T47D (cell line): ENCODE measurements around the gene ZBP1.

ENCODE experiments used
- DNase-seq, 2 experiments: peaks; one replicate each; pipeline versions ENCODE4 v3.0.0 to v3.0.0-alpha.2; 2011 to 2012; ENCODE audit warnings: low read depth in 1 of 2, low spot score in 1 of 2
- JUND ChIP-seq: IDR thresholded peaks from 2 replicates; pipeline ENCODE4 v1.6.1; 2012; ENCODE audit warnings: low read depth
- in situ Hi-C: cut with HindIII; loops from 2 replicates; pipeline ENCODE4 v1.10.0; 2016; ENCODE audit warnings: low sequenced_read_pairs, low pct_unique_long_range_greater_than_20kb

The ZBP1 gene

DNA sequence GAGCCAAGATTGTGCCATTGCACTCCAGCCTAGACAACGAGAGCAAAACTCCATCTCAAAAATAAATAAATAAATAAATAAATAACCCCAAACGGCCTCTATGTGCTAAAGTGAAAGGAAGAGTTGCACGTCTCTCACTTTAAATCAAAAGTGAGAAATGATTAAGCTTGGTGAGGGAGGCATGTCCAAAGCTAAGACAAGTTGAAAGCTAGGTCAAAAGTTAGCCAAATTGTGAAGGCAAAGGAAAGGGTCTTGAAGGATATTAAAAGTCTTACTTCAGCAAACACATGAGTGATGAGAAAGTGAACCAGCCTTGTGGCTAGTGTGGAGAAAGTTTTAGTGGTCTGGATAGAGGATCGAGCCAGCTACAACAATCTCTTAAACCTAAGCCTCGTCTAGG lies 14.3 kb downstream of the ZBP1 start:
- no peak for DNase-seq
- in situ Hi-C loops, result no loop called here
- TF ChIP-seq JUND, result no peak

DNA sequence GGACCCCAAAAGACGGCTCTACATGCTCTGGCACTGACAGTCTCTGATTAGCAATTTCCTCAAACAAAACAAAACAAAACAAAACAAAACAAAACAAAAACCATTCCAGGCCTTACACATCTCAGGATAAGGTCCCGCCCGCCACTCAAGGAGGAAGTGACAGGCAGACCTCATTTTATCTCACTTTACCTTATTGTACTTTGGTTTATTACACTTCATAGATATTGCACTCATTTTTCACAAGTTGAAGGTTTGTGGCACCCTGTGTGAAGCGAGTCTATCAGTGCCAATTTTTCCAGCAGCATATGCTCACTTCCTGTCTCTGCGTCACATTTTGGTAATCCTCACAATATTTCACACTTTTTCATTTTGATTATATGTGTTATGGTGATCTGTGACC lies 15.2 kb downstream of the ZBP1 start:
- no peak for TF ChIP-seq JUND
- DNase-seq, result no peak
- in situ Hi-C loops, result no loop called here

DNA sequence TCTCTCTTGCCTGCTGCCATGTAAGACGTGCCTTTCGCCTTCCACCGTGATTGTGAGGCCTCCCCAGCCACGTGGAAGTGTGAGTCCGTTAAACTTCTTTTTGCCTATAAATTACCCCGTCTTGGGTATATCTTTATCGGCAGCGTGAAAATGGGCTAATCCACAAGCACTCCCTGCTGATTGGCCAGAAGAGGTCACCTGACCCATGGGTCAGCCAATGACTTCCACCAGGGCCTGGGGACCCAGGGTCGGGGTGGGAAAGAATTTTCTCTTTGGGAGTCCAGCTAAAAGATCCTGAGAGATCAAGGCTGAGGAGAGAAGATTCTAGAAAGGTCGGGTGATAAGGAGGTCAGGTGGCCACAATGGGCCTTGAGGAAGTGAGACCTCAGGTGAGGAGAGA lies 17.1 kb downstream of the ZBP1 start:
- in situ Hi-C loops, result no loop called here
- no peak for TF ChIP-seq JUND
- no peak for DNase-seq

DNA sequence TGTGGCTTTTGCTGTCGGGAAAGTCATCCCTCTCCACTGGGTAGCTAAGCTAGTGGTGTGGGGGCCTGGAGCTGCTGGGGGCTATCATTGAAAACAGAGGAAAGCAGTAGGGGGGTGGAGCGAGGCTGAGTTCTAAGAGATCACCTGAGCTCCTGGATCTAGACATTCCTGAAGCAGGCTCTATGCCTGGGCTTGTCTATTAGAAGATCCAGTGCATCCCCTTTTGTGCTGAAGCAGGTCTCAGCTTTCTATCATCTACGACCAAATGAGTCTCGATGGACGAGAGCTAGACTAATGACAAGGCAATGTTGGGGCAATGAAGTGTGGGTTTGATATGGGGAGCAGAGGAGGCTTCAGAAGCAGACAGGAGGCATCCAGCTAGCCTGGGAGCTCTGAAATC lies 18.5 kb downstream of the ZBP1 start:
- in situ Hi-C loops, result no loop called here
- DNase-seq, result no peak
- TF ChIP-seq JUND, result no peak

DNA sequence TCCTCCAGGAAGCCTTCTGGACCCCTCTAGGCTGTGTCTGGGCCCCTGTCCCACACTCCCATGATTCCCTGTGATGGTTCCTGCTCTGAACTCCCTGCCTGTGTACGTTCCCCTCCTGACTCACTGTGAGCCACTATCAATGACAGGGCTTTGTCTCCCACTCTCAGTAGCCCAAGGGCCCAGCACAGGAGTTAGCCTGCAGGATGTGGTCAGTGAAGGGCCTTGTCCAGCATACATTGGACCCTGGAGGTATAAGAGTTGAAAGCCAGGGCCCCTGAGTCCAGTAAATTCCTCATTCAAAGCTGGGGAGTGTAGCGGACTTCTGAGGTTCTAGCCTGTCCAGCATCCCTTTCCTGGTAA lies 19.0 kb downstream of the ZBP1 start:
- no peak for TF ChIP-seq JUND
- DNase-seq, result no peak
- in situ Hi-C loops, result no loop called here

DNA sequence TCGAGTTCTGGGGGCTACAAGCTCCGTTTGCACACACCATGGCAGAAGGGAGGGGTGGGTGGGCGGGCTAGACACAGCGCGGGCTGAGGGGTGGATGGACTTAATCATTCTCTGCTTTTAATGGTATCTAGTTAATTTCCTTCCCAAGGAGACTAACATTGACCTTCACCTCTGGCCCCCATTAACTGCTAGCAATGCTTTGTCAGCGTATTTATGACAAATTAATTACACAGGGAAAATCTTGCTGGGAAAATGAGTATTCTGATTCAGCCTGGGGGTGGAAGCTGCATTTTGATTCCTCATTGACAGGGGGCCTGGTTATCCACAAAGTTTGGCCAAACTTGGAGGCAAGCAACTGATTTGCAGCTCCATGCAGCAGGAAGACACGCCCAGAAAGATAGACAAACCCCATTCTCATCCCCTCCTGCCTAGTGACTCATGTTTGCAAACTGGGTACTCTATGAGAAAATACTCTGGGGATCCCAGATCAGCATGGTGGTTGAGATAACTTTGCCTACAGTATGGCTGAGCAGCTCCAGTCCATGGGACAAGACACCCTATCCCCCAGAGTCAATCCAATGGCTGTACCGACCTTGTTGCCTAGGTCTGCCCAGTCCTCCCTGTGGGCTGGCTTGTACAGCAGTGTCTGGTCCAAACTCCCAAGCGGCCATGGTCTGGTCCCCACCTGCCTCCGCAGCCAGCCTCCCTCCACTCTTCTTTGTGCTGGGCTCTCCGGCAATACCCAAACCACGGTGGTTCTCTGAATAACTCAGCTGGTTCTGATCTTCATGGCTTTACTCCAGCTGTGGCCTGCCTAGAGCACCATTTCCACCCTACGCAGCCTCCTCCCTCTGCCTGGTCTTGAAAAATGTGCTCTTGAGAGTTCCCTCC lies 19.7 kb downstream of the ZBP1 start:
- in situ Hi-C loops, result no loop called here
- no peak for TF ChIP-seq JUND
- DNase-seq, result no peak

DNA sequence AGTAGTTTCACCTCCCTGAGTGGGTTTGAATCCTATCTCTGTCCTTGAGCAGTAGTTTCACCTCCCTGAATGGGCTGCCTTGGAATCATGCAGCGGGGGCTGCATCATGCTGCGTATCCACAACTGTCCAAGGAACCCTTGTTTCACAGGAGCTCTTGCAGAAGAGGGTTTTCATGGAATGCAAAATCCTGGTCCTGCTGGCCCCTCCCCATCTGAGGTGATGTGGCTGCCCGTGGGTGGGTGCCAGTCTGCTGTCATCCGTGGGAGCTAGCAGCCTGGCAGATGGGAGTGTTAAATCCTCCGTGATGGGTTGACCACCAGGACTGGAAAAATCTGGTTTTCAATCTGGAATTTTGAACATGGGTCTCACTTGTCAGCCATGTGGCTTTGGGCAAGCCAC lies 21.7 kb downstream of the ZBP1 start:
- TF ChIP-seq JUND, result no peak
- DNase-seq, result no peak
- in situ Hi-C loops, result no loop called here

DNA sequence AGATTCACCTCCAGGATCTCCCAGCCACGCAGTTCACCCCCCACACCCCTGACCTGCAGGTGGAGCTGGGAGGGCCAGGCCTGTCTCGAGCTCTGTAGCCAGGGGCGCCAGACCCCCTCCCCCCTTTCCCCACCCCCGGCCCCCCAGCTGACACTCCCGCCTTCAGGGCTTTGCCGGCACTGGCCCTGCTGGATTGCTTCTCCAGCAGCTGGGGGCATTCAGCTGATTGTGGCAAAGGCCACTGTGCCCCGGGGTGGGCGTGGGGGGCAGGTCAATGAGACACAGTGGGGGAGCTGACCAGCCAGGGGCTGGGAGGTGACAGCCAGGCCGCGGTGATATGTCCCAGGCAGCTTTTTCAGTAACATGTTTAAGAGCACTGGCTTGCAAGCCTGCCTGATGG lies 22.2 kb downstream of the ZBP1 start:
- no peak for DNase-seq
- in situ Hi-C loops, result no loop called here
- no peak for TF ChIP-seq JUND

DNA sequence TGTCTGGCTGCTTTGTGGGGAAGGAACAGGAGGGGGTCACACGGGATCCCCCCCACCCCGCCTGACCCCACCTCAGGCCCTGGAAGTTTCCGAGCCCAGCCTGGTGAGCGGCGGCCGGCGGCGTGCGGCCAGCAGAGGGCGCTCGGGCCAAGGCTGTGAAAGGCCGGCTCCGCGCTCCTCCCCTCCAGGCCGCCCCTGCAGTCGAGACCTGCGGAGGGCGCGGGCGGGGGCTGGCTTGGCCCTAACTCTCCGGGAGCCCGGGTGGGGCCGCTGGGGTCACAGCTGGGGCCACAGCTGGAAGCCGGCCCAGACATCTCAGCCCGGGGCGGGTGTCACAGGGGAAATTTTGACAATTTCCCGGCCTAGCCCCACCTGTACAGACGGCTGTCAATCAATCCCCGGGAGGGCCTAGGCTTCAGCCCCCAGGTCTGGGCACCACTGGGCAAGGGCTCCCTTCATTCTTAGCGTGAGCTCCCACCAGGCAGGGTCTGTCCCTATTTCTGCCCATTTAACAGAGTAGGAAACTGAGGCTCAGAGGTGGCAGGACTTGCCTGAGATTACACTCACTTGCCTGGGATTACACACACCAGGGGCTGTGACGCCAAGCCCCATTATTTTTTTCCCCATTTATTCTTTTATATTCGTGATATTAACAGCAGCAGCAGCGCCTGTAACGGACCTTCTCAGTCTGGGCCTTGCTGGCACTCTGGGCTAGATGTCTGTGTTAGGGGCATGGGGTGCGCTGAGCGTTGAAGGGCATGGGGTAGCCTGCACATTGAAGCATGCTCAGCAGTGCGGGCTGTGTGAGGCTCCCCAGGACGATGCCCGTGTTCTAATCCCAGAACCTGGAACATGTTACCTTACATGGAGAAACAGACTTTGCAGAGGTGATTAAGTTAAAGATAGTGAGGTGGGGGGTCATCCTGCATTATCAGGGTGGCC lies 23.0 kb downstream of the ZBP1 start:
- DNase-seq, result peak; percentile 57 to 79
- in situ Hi-C loops, result no loop called here
- no peak for TF ChIP-seq JUND

DNA sequence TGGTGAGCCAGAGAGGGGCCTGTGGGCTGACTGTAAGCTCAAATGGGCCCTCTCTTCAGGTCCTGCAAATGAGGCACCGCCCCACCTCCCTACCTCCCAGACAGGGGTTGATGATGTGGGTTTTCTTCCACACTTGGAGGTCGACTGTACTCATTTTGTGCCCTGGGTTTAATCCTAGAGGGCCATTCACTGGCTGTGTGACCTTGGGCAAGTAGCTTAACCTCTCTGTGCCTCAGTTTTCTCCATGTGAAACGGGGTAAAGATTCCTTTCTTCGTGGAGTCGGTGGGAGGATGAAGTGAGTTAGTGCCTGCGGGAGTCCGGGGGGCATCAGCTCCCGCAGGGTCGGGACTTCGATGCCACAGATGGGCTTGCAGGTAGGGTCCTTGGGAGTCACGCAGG lies 23.9 kb downstream of the ZBP1 start:
- in situ Hi-C loops, result no loop called here
- TF ChIP-seq JUND, result no peak
- no peak for DNase-seq

DNA sequence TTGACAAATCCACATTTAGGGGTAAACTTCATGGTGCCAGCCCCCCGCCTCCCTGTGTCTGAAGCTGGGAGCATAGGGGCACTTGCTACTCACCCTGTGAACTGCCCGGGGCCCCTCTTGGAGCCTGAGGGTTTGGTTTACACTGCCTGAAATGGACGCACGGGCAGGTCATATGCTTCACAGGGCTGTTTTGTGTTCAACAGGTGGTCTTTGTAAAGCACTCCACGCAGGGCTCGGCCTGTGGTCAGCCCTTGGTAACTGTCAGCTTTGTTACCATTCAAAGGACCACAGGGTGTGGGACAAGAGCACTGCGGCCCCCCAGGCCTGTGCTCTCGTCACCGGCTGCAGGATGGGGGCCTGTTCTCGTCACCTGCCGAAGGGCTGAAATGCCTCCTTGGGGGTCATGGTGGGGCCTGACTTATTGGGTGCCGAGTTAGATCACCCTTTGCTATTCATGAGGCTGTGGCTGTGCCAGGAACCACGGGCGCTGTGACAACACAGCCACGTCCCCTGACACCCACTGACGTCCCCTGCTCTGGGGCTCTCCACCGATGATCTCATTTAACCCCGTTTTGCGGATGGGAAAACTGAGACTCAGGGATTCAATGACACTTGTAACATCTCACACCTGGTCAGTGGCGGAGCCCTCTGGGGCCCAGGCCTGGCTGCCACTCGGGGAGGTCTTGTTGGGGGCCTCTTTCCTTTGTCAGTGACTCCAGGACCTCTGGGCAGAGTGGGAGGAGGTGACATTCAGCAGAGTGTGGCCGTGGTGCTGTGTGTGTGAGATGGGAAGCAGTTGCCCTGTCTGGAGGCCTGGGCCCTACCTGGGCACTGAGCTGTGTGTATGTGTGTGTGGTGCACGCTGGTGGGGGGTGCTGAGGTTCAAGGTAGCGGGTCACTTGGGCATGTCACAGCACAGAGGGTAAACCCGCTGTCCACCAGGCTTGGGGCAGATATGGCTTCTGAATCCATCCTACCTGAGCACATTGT lies 24.9 kb downstream of the ZBP1 start:
- in situ Hi-C loops, result no loop called here
- no peak for DNase-seq
- no peak for TF ChIP-seq JUND
